ENCODE results near the gene FAM149B1.

The FAM149B1 gene

GRCh38 chr10:73289958-73290357 is 122.0 kb downstream of the FAM149B1 start:
- no peak for DNase-seq

- no peak for DNase-seq
Observed at GRCh38 chr10:73293461-73293860, 125.5 kb downstream of the FAM149B1 start.
